Right ventricle myocardium superior (tissue), 1 donor: Measurements from ENCODE around the gene BEND5. TPM values are rescaled to one million over a fixed set of nuclear protein-coding genes. Genes with fewer than 3 reads are reported as not detected.

Source experiments
- ATAC-seq: fragments of 200-7000 bp; cut with Tn5 transposase; one replicate; pipeline ENCODE4 v1.9.1; 2020; ENCODE audit warnings: mild to moderate bottlenecking; ENCODE audit not compliant: poor library complexity
- DNase-seq: peaks from one replicate; pipeline ENCODE4 v3.0.0-alpha.2; 2020
- intact Hi-C: fragments of 100-400 bp; cut with DNase I; formaldehyde crosslinking; loops from one replicate; pipeline ENCODE4 v1.11.2; 2022
- total RNA-seq: library from RNA; stranded (reverse); fragmentation: NEBNext Ultra II Directional; extraction: Animal tissue kit (Norgen Biotek cat#: 25700); gene quantifications from one replicate; pipeline ENCODE4 v1.2.1, GENCODE V29; 2021
- donor health status: DM: no; HTN: yes; CAD: no; lungs with severe emphysema.

The BEND5 gene
- total RNA-seq, 1 donor from 2014 or later: 5.0 TPM

DNA sequence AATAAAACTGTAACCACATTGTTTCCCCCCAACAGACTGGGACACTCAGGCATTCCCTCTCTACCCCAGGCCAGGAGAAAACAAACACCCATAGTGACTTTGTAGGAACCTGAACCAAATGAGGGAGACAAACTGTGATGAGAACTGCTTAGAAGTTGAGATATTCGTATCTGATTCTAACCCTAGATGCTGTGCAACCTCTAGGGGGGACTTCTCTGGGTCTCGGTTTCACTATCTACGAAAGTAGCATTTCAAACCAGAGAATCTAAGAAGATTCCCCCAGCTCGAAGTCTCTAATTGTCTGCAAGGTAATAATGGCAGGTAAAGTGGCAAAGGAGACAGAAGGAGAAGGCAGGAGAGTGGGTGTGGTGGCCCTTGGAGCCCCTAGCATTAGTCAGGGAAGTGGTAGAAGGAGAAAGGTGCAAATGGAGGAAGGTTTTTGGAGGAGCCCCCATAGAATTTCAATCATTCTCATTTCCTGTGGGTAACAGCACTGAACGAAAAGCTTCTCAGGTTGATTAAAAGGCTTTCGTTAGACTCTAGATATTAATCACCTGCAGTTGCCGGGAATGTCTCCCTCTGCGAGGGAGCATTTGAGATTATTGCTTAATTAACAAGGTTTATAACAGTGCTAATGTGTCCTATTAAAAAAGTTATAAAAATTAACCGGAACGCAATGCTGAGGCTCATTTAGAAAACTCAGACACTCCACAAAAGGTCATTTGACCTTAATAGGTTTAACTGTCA is 46.4 kb downstream of the BEND5 start:
- intact Hi-C loops: no loop called here
- no peak for DNase-seq
- no peak for ATAC-seq

DNA sequence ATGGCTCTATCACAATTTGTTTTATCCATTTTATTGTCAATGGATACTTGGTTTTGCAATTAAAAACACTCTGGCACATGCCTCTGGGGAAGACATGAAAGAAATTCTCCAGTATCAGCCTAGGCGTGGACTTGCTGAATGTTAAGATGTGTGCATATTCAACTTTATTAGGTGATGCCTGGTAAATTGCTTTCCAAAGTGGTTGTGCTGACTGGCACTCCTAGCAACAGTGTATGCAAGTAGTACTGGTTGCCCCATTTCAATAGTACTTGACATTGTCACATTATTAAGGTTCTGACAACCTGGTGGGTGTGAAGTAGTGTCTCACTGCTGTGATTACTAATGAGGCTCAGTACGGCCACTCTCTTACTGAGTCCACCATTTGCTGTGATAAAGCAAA is 48.1 kb downstream of the BEND5 start:
- DNase-seq (no peak), ATAC-seq (no peak)
- intact Hi-C loops: no loop called here

DNA sequence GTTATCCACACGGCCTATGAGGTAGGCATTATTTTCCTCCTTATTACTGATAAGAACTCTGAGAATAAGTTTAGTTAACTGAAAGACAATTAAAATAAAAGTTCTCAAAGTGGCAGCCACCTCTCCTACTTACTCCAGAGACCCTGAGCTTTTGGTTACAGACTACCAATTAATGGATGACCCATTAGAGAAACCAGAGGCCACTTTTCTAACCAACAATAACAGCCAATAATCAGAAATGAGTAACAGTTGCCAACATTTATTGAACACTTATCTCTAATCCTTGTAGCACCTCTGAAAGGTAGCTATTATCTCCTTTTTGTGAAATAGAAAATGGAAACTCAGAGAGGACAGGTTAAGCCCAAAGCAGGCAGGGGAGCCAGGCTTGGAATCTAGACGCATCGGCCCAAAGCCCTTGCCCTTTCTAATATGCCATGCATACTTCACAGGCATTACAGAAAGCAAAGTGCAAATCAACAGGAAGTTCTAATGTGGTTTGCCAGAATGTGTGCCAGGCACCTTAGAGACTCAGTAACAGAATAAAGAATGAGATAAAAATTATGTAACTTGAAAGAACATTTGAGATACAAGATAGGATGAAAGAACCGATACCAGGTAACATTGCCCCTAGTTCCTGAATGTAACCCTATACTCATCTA is 50.0 kb downstream of the BEND5 start:
- intact Hi-C loops: no loop called here
- no peak for DNase-seq
- ATAC-seq: no peak

- intact Hi-C loops: no loop called here
- DNase-seq: no peak
- no peak for ATAC-seq
Observed at GRCh38 chr1:48726139-48726538, 50.6 kb downstream of the BEND5 start.

GRCh38 chr1:48725341-48726046 is 51.2 kb downstream of the BEND5 start:
- intact Hi-C loops: no loop called here
- DNase-seq: no peak
- no peak for ATAC-seq

DNA sequence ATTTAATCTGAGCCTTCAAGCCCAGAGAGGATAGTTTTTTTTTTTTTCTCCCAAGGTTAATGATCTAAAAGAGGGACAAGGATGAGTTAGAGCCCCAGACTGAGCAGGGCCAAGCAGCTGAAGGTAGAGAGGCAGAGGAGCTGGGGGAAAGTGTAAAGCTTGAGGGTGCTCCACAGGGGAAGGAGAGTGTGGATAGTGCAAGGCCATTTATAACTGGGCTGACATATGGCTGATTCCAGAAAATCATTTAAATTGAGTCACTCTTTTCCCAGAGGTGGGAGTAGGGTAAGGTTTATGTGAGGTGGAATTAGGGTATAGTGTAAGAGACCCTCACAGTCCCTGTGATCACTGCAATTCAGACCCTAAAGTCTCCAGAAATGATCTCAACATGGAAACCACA is 55.8 kb downstream of the BEND5 start:
- intact Hi-C loops: no loop called here
- DNase-seq (no peak), ATAC-seq (no peak)

DNA sequence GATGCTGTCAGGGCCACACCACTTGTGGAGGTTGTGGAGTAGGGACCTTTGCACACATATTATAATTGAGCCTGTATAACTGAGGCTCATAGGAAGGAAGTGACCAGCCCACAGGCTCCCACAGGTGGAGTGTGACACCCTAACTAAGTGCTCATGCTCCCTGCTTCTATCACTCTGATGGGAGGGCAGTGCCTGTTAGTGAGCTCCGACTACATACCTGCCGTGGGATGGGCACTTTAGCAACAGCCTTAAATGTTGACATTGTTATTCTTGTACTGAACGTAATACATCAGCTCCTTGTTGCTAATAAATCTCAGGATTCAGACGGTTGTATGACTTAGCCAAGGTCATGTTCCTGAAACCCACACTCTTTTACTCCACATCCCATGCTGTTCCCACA is 58.0 kb downstream of the BEND5 start:
- no peak for ATAC-seq
- intact Hi-C loops: no loop called here
- no peak for DNase-seq

DNA sequence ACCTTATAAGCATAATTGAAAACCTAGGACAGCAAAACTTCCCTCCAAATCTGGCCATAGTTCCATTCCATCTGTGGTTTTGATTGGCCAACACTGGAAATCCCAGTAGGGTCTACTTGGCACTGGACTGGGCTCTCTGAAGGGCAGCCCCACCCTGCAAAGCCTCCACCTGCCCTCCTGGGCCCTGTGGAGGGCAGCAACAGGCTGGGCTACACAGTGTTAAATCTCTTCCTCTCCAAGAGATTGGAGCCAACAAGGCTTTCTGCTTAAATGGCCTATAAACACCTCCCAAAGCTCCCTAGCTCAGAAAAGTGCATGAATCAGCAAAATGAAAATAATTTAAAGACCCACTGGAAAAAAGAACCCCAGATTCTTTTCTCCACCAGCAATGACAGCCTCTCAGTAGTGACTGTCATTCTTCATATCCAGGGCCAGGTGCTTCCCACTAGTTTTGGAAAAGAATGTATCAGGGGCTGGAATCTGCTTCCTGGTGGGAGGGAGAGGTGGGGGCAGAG is 58.5 kb downstream of the BEND5 start:
- DNase-seq: no peak
- intact Hi-C loops: no loop called here
- ATAC-seq: no peak

- ATAC-seq: no peak
- no peak for DNase-seq
- intact Hi-C loops: no loop called here
Observed at GRCh38 chr1:48717082-48717481, 59.6 kb downstream of the BEND5 start.

DNA sequence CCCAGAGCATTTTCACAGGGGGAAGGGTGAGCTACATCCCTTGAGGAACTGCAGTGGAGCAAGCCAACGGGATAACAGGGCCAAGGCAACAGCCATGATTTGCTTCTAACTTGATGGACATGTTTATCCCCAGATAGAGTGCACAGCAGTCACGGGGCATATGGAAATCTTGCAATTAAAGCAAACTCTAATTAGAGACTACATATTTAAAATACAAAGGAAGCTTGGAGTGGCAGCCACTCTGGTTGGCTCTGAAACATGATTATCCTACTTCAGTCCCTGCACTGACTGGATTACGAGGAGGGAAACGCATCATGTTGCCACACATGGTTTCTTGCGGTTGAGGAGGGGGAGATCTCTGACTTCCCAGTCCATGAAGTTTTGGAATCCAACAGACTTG is 60.8 kb downstream of the BEND5 start:
- intact Hi-C loops: no loop called here
- ATAC-seq (no peak), DNase-seq (no peak)

DNA sequence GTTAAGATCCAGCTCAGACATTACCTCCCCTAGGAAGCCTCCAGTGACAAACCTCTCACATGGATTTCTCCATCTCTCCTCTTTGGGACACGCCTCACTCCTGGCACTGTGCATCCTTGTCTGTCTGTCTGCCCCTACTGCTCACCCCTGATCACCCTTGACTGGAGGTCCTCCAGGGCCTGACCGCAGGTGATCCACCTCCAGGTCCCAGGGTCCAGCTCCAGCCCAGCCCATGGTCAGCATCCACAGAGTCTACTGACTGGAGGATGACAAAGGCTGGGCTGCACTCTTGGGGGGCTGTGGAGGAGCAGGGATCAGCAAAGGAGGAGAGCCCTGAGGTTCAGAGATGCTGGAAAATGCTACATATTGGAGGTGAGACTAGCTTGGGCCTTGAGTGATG is 65.8 kb downstream of the BEND5 start:
- intact Hi-C loops: no loop called here
- ATAC-seq (no peak), DNase-seq (no peak)

DNA sequence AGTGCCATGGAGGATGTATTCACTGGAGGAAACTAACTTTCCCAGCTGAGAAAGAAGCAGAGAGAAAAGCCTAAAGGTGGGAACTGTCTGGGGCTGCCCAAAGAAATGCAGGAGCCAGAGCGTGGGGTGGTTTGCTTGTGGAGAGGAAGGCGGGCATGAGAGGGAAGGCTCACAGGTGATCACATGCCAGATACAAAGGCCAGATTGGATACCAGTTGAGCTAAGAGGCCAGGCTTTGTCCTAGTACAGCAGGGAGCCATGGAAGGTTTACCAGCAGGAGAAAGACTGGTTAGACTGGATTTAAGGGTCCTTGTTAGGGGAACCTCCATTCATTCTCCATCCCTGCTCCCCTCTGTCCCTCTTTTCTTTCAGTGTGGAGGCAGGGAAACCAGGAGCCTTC is 66.4 kb downstream of the BEND5 start:
- DNase-seq (no peak), ATAC-seq (no peak)
- intact Hi-C loops: no loop called here

DNA sequence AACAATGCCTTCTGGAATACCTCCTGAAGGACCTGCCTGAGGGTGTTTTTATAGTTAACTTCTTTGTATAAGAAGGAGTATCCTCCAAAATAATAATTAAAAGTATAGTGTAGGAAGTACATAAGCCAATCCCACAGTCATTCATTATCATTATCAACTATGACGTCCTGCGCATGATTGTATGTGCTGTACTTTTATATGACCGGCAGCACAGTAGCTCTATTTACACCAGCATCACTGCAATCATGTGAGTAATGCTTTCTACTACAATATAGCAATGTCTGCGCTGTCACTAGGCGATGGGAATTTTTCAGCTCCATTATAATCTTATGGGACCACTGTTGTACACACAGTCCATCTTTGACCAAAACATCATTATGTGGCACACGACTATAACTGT is 72.0 kb downstream of the BEND5 start:
- intact Hi-C loops: no loop called here
- DNase-seq: no peak
- no peak for ATAC-seq

- intact Hi-C loops: no loop called here
- DNase-seq (no peak), ATAC-seq (no peak)
Observed at GRCh38 chr1:48701445-48701844, 75.2 kb downstream of the BEND5 start.

- DNase-seq: peak; percentile 68
- peak; percentile 61 for ATAC-seq
Observed at GRCh38 chr1:48697066-48697707, 79.5 kb downstream of the BEND5 start.

GRCh38 chr1:48695161-48695560 is 81.5 kb downstream of the BEND5 start:
- DNase-seq: no peak
- intact Hi-C loops: loop anchor here (10.0 kb wide), 2 partner anchors 120 to 130 kb away; no protein-coding TSS in a partner anchor

More at GRCh38 chr1:48697066-48697707, 79.5 kb downstream of the BEND5 start:
- intact Hi-C loops: loop anchor here (10.0 kb wide), 2 partner anchors 118 to 132 kb away; no protein-coding TSS in a partner anchor

DNA sequence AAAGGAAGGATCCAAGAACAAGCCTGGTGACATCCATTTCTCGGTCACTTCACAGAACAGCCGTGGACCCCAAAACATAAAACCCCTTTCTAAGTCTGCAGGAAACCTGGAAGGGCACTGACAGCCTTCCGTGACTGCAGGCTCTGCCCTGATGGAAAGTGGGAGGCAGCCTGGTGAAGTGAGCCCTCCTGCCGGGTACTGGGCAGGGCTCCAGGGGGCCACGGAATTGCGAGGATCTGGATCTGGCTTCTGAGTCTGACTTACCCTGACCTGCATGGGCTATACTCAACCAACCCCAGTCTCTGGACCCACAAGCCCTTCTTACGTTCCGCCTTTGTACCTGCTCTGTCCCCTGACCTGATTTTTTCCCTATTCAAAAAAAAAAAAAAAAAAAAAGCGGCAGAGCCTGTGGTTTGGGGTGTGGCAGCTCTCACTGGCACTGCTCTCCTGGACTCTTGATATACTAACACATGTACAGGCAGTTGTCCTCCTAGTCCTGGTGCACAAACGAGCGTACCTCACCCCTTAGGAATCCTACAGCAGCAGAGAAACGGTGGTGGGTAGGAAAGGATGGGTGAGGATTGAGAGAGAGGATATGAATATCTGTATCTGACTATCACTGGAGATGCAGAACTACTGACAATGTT is 82.9 kb downstream of the BEND5 start:
- DNase-seq: no peak
- ATAC-seq: no peak
- intact Hi-C loops: loop anchor here (10.0 kb wide), 2 partner anchors 121 to 129 kb away; no protein-coding TSS in a partner anchor

More at GRCh38 chr1:48695161-48695560, 81.5 kb downstream of the BEND5 start:
- no peak for ATAC-seq

- ATAC-seq: no peak
- no peak for DNase-seq
- intact Hi-C loops: loop anchor here (10.0 kb wide), 2 partner anchors 122 to 128 kb away; no protein-coding TSS in a partner anchor
Observed at GRCh38 chr1:48693180-48693579, 83.5 kb downstream of the BEND5 start.
